Testis (tissue), 2 donors: Measurements from ENCODE around the gene CD109.

Experiments used
- POLR2A ChIP-seq: fragments of 450-650 bp; IDR thresholded peaks from one replicate; pipeline ENCODE4 v1.6.1; 2017; ENCODE audit warnings: antibody characterized with exemption, mild to moderate bottlenecking, moderate library complexity
- TF ChIP-seq, protein P1 (sequence below), 3 experiments: fragments of 450-650 bp in 2 of 3; fragments of 200-600 bp in 1 of 3; sonication (generic) in 1 of 3; IDR thresholded peaks; one replicate each; pipeline ENCODE4 v1.5.1; 2016 to 2019; ENCODE audit warnings: antibody characterized with exemption in 3 of 3, mild to moderate bottlenecking in 2 of 3, moderate library complexity in 1 of 3

DNA sequence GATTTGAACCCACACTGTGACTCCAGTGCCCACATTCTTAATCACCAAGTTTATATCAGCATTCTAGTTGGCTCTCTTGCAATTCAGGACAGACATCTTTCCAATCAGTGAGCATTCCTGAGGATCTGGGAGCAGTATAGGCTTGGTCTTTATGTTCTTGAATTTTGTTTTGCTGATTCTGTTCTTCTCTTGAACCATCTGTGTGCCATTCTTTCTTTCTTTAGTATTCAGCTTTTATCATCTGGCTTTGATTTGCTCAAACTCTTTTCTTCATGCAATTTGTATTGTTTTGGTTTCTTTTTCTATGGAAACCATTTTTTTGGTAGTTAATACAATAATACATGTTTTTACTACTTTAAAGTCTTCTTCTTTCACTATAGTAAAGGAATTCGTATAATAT is 162.4 kb downstream of the CD109 start:
- TF ChIP-seq POLR2A, result no peak
- TF ChIP-seq, protein P1, sequence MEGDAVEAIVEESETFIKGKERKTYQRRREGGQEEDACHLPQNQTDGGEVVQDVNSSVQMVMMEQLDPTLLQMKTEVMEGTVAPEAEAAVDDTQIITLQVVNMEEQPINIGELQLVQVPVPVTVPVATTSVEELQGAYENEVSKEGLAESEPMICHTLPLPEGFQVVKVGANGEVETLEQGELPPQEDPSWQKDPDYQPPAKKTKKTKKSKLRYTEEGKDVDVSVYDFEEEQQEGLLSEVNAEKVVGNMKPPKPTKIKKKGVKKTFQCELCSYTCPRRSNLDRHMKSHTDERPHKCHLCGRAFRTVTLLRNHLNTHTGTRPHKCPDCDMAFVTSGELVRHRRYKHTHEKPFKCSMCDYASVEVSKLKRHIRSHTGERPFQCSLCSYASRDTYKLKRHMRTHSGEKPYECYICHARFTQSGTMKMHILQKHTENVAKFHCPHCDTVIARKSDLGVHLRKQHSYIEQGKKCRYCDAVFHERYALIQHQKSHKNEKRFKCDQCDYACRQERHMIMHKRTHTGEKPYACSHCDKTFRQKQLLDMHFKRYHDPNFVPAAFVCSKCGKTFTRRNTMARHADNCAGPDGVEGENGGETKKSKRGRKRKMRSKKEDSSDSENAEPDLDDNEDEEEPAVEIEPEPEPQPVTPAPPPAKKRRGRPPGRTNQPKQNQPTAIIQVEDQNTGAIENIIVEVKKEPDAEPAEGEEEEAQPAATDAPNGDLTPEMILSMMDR (IDR thresholded peaks at IDR 0.05), result no peak
